ENCODE measurements around the gene ST6GALNAC3.
"Not testable (repeated sequence)": the region's sequence is repeated elsewhere in the genome, so short reads cannot be mapped to it uniquely, and the experiment has no call there.

Gene ST6GALNAC3

DNA sequence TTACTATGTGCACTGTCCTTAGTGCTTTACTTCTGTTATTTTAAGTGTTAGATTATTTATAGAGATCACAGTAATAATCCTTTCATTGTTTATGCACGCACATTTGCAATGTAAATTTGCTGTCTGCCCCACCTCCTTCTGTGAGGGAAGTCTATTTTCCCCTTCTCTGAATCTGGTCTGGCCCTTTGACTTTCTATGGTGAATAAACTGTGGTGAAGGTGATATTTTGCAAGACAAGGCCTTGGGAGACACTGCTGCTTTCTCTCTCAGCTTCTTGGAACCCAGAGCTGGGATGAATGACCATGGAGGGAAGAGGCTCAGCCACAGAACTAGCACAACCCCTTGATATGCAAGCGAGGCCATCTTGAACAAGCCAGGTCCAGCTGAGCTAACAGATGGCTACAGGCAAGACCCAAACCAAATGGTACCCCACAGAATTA is 156.3 kb downstream of the ST6GALNAC3 start:
- TF ChIP-seq POLR2A (IDR thresholded peaks at IDR 0.05; ENCODE audit: low read depth, low read length), result no peak
- no peak for FAIRE-seq
- DNase-seq (ENCODE audit: insufficient read length, low spot score), result no peak

GRCh38 chr1:76231320-76231719 is 156.8 kb downstream of the ST6GALNAC3 start:
- FAIRE-seq (no peak), DNase-seq (ENCODE audit: insufficient read length, low spot score) (no peak)
- TF ChIP-seq POLR2A (IDR thresholded peaks at IDR 0.05; ENCODE audit: low read depth, low read length), result no peak

GRCh38 chr1:76232666-76233065 is 158.1 kb downstream of the ST6GALNAC3 start:
- TF ChIP-seq POLR2A (IDR thresholded peaks at IDR 0.05; ENCODE audit: low read depth, low read length), result no peak
- DNase-seq (ENCODE audit: insufficient read length, low spot score) (no peak), FAIRE-seq (no peak)

GRCh38 chr1:76234061-76234460 is 159.5 kb downstream of the ST6GALNAC3 start:
- DNase-seq (ENCODE audit: insufficient read length, low spot score) (no peak), FAIRE-seq (no peak)
- TF ChIP-seq POLR2A (IDR thresholded peaks at IDR 0.05; ENCODE audit: low read depth, low read length), result no peak

GRCh38 chr1:76237211-76237610 is 162.7 kb downstream of the ST6GALNAC3 start:
- FAIRE-seq, result no peak
- no peak for DNase-seq (ENCODE audit: insufficient read length, low spot score)
- no peak for TF ChIP-seq POLR2A (IDR thresholded peaks at IDR 0.05; ENCODE audit: low read depth, low read length)

DNA sequence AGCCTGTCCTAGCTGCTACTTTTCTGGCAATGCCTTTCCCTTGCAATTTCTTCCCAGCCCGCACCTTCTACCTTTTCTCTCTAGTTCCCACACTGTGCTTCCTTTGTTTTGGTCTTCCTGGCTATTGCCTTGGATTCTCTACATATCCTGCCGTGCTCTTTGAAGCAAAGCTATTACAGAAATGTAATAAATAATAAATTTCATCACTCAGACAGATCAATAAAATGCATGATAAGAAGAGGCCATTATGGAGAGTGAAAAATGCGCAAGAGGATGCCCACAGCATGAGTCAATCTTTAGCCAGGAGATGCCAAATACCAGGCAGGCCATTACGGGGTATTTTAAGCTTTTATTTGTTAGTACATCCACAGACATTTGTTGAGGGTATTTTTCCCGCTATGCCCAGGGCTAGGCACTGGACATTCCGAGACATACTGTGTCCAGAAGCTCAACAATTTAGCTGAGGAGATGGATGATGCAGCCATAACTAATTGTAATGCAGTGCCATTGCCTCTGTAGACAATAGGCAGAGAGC is 163.6 kb downstream of the ST6GALNAC3 start:
- no peak for TF ChIP-seq POLR2A (IDR thresholded peaks at IDR 0.05; ENCODE audit: low read depth, low read length)
- DNase-seq (ENCODE audit: insufficient read length, low spot score) (no peak), FAIRE-seq (no peak)

DNA sequence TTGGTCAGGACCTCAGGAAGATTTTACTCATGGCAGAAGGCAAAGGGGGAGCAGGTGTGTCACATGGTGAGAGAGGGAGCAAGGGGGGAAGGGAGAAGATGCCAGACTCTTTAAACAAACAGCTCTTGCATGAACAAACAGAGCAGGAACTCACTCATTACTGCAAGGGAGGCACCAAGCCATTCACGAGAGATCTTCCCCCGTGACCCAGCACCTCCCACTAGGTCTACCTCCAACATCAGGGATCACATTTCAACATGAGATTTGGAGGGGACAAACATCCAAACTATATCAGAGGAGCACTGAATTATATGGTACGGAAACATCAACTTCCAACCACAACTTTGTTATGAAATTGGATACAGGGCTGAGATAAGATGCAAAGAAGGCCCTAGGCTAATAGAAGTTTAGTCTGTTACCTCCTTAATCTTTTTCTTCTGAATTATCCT is 164.9 kb downstream of the ST6GALNAC3 start:
- DNase-seq (ENCODE audit: insufficient read length, low spot score), result no peak
- no peak for FAIRE-seq
- TF ChIP-seq POLR2A (IDR thresholded peaks at IDR 0.05; ENCODE audit: low read depth, low read length), result no peak

DNA sequence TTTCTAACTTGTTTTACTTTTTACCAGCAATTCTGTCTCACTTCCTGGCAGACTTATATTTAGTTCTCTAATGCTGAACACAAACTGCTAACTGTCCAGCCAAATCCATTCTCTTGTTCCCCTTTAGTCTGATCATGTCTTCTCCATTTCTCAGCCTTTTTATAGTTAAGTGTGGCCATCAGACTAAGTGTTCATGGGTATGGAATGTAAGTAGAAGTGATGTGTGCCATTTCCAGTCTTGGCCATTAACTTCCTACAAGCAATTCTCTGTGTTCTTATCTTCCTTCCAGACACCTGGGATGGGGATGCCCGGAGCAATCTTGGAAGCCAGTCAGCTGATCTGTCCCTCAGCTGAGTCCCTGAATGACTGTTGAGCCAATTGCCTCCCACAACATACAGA is 165.8 kb downstream of the ST6GALNAC3 start:
- no peak for FAIRE-seq
- DNase-seq (ENCODE audit: insufficient read length, low spot score), result no peak
- no peak for TF ChIP-seq POLR2A (IDR thresholded peaks at IDR 0.05; ENCODE audit: low read depth, low read length)

- not testable (repeated sequence) for DNase-seq (ENCODE audit: insufficient read length, low spot score); FAIRE-seq
Observed at GRCh38 chr1:76242587-76242986, 168.0 kb downstream of the ST6GALNAC3 start.

- TF ChIP-seq POLR2A (IDR thresholded peaks at IDR 0.05; ENCODE audit: low read depth, low read length), result no peak
- DNase-seq (ENCODE audit: insufficient read length, low spot score) (no peak), FAIRE-seq (no peak)
Observed at GRCh38 chr1:76247261-76247852, 172.8 kb downstream of the ST6GALNAC3 start.

- no peak for FAIRE-seq
- DNase-seq (ENCODE audit: insufficient read length, low spot score), result no peak
- no peak for TF ChIP-seq POLR2A (IDR thresholded peaks at IDR 0.05; ENCODE audit: low read depth, low read length)
Observed at GRCh38 chr1:76250271-76250670, 175.7 kb downstream of the ST6GALNAC3 start.

DNA sequence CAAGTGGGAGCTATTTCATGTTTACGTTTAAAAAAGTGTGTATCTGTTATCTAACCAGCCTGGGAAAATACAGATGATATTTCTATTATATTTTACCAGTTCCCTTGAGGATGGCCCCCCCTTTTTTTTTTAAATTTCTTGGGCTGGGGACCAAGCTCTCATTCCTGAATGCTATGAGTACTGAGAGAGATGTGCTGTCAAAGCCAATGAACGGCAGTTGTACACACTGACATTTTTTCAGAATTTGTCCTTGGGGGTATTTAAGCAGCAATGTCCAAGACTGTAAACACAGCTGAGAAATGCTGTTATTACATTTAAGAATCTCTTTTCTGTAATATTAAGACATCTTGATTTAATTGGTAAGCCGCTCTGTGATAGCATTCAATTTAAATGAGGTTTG is 177.9 kb downstream of the ST6GALNAC3 start:
- no peak for TF ChIP-seq POLR2A (IDR thresholded peaks at IDR 0.05; ENCODE audit: low read depth, low read length)
- FAIRE-seq, result no peak
- DNase-seq (ENCODE audit: insufficient read length, low spot score), result no peak

DNA sequence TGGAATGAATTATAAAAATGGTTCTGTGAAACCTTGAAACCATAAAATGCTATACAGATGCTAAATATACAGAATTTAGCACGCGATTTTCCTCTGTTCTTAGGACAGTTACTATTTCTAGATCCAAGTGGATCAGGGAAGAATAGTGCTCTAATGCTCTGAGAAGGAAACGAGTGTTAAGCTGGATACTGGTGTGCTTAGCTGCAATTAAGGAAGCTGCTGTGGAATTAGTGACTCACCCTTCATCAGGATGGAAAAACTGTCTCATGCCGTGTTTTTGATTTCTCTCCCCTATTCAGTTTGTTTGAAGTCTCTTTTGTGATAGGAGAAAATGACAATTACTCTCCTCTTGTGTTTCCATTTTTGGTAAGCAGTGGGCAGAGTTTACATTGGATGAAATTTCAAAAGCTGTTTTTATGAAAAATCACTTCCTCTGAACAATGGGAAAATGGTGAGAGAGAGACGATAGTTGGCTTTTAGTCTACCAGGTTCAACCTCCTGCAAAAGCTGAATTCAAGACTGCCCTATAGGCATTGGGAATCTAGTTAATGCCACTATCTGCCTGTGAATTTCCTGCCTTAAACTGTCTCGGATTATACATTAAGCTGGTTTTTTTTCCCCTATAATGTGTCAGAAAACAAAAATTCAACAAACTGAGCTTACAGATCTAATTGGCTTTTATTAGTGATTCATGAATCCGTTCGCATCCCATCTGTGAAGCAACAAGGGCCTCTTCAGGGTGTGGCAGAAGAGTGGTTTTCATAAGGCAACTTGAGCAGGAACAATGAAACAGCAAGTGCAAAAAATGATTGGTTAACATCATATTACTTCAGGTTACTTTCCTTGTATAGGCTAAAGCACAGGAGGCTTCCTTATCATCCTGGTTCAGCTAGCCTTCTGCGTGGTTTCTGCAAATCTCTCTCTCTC is 179.8 kb downstream of the ST6GALNAC3 start:
- no peak for FAIRE-seq
- no peak for DNase-seq (ENCODE audit: insufficient read length, low spot score)
- TF ChIP-seq POLR2A (IDR thresholded peaks at IDR 0.05; ENCODE audit: low read depth, low read length), result no peak

Measured in H54 (cell line).